Hepatocyte (in vitro differentiated cells): Measurements from ENCODE around the gene B2M.

Source experiments
- EZH2 ChIP-seq: fragments of 200-600 bp; sonication (generic); IDR thresholded peaks from 2 replicates; pipeline ENCODE4 v1.6.1; 2016; ENCODE audit warnings: antibody characterized with exemption, mild to moderate bottlenecking, borderline replicate concordance
- EZH2phosphoT487 ChIP-seq: fragments of 200-600 bp; sonication (generic); IDR thresholded peaks from one replicate; pipeline ENCODE4 v1.6.1; 2018; ENCODE audit warnings: antibody characterized with exemption, mild to moderate bottlenecking, low read depth, moderate library complexity; ENCODE audit not compliant: unreplicated experiment, severe bottlenecking
- TF ChIP-seq, protein P1 (sequence below): fragments of 200-600 bp; sonication (generic); IDR thresholded peaks from 2 replicates; pipeline ENCODE4 v1.5.1; 2016; ENCODE audit warnings: antibody characterized with exemption, mild to moderate bottlenecking; ENCODE audit not compliant: poor library complexity

DNA sequence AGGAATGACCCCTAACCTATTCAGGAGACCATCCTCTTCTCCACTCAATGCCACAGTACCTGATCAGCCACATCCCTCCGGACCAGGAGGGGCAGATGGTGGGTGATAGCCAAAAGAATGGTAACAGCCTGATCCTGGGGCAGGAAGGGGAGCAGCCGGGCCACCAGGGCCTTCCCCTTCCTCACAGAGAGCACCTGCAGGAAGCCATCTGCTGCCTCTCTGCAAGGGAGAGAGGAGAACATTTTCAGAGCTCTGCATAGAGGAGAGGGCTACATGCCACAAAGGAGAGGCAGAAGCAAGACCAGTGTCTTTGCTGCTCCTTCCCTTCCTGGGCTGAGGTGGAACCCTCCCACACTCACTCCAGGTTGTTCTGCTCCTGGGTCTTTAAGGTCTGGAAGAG is 42.4 kb upstream of the B2M start:
- TF ChIP-seq, protein P1, sequence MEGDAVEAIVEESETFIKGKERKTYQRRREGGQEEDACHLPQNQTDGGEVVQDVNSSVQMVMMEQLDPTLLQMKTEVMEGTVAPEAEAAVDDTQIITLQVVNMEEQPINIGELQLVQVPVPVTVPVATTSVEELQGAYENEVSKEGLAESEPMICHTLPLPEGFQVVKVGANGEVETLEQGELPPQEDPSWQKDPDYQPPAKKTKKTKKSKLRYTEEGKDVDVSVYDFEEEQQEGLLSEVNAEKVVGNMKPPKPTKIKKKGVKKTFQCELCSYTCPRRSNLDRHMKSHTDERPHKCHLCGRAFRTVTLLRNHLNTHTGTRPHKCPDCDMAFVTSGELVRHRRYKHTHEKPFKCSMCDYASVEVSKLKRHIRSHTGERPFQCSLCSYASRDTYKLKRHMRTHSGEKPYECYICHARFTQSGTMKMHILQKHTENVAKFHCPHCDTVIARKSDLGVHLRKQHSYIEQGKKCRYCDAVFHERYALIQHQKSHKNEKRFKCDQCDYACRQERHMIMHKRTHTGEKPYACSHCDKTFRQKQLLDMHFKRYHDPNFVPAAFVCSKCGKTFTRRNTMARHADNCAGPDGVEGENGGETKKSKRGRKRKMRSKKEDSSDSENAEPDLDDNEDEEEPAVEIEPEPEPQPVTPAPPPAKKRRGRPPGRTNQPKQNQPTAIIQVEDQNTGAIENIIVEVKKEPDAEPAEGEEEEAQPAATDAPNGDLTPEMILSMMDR: no peak
- TF ChIP-seq EZH2 (no peak), EZH2phosphoT487 (no peak)
